ENCODE measurements around the gene TMEM35B. TPM values are rescaled to one million over a fixed set of nuclear protein-coding genes. Genes with fewer than 3 reads are reported as not detected.

TMEM35B gene
- 22.1 and 23.0 TPM in 2 replicates for total RNA-seq

DNA sequence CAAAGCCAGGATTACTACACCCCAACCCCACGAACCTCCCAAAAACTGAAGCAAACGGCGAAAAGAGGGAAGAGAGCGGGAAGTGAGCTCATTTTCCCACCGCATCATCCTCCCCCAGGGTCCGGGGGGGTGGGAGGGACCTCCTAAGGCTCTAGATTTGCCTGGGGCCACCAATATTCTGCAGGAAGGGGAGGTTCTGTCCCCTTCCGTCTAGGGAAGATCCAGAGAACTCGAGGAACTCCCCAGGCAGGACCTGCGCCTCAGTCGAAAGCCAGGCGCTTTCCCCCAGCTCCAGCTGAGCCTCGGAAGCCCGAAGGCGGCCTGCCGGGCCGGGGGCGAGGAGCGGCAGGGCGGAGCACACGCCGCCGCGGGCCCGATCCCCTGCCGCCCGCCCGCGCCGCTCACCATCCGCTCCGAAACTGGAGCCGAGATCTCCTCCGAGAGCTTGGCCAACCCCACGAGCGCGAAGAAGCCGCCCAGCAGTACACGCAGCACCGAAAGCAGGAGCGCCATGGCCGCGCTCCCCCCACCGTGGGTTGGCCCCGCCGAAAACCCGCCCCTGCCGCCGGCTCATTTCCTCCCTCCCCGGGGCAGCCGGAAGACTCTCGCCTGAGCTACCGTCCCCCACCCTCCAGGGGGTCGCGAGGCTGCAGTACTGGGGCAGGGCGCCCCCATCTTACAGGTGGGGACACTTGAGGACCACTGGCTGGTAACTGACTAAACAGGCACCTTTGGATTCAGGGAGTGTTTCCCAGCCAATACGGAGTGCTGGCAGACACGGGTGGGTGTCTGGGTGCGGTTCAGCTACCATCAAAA lies at the start of gene TMEM35B:
Gene TMEM35B, minus strand, starts transcription at position 555 of the 816 bp plus-strand sequence. Its CDS starts 42 bp downstream, at position 513.
- H3K9me3 ChIP-seq (ENCODE audit: low read depth, low read length) = no peaks in the 10 kb centered on the region
- peaks cover 29% of the 10 kb centered on the region for H3K4me1 ChIP-seq (ENCODE audit: insufficient read depth, low read length)
- TF ChIP-seq, protein P1, sequence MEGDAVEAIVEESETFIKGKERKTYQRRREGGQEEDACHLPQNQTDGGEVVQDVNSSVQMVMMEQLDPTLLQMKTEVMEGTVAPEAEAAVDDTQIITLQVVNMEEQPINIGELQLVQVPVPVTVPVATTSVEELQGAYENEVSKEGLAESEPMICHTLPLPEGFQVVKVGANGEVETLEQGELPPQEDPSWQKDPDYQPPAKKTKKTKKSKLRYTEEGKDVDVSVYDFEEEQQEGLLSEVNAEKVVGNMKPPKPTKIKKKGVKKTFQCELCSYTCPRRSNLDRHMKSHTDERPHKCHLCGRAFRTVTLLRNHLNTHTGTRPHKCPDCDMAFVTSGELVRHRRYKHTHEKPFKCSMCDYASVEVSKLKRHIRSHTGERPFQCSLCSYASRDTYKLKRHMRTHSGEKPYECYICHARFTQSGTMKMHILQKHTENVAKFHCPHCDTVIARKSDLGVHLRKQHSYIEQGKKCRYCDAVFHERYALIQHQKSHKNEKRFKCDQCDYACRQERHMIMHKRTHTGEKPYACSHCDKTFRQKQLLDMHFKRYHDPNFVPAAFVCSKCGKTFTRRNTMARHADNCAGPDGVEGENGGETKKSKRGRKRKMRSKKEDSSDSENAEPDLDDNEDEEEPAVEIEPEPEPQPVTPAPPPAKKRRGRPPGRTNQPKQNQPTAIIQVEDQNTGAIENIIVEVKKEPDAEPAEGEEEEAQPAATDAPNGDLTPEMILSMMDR (IDR thresholded peaks at IDR 0.05; ENCODE audit: extremely low read depth, low read depth, low read length) = no peak
- no peaks in the 10 kb centered on the region for H3K27me3 ChIP-seq (ENCODE audit: insufficient read depth, low read length)
- peaks cover 9% of the 10 kb centered on the region for H3K36me3 ChIP-seq (ENCODE audit: insufficient read depth, low read length)
- H2AFZ ChIP-seq (ENCODE audit: low read length) = peak within 1 kb of the TSS; percentile 89
- peak within 1 kb of the TSS; percentile 77 for H3K4me3 ChIP-seq (ENCODE audit: insufficient read depth, low read length)
- peak; percentile 95 for DNase-seq (ENCODE audit: insufficient read length, low spot score, missing footprints)
- peaks cover 11% of the 10 kb centered on the region for H4K20me1 ChIP-seq (ENCODE audit: insufficient read depth, low read length)
- H3K4me2 ChIP-seq (ENCODE audit: insufficient read depth, low read length) = peak within 1 kb of the TSS; percentile 88
- peaks cover 34% of the 10 kb centered on the region for H3K79me2 ChIP-seq (ENCODE audit: insufficient read depth, low read length)
- H3K27ac ChIP-seq (ENCODE audit: low read depth, low read length) = peak within 1 kb of the TSS; percentile 88

DNA sequence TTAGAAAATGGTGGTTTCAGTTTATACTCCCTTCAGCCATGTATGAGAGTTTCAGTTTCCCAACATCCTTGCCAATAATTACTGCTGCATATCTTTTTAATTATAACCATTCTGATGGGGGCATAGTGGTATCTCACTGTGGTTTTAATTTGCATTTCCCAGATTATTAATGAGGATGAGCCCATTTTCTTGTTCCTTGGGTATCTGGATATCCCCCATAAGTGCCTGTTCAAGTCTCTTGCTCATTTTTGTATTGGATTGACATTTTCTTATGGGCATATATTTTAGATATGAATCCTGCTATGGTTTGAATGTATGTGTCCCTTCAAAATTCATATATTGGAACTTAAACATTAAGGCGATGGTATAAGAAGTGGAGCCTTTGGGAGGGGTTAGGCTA lies 48.2 kb upstream of the TMEM35B start:
- no peak overlapping the region for H2AFZ ChIP-seq (ENCODE audit: low read length)
- H3K4me3 ChIP-seq (ENCODE audit: insufficient read depth, low read length) = no peak overlapping the region
- H3K36me3 ChIP-seq (ENCODE audit: insufficient read depth, low read length) = no peaks in the 10 kb centered on the region
- peaks cover 4% of the 10 kb centered on the region for H3K4me1 ChIP-seq (ENCODE audit: insufficient read depth, low read length)
- peaks cover 26% of the 10 kb centered on the region for H3K79me2 ChIP-seq (ENCODE audit: insufficient read depth, low read length)
- H3K4me2 ChIP-seq (ENCODE audit: insufficient read depth, low read length) = no peak overlapping the region
- no peaks in the 10 kb centered on the region for H3K9me3 ChIP-seq (ENCODE audit: low read depth, low read length)
- DNase-seq (ENCODE audit: insufficient read length, low spot score, missing footprints) = no peak
- TF ChIP-seq, protein P1 (IDR thresholded peaks at IDR 0.05; ENCODE audit: extremely low read depth, low read depth, low read length) = no peak
- no peak overlapping the region for H3K27ac ChIP-seq (ENCODE audit: low read depth, low read length)
- H3K27me3 ChIP-seq (ENCODE audit: insufficient read depth, low read length) = no peaks in the 10 kb centered on the region
- no peaks in the 10 kb centered on the region for H4K20me1 ChIP-seq (ENCODE audit: insufficient read depth, low read length)

DNA sequence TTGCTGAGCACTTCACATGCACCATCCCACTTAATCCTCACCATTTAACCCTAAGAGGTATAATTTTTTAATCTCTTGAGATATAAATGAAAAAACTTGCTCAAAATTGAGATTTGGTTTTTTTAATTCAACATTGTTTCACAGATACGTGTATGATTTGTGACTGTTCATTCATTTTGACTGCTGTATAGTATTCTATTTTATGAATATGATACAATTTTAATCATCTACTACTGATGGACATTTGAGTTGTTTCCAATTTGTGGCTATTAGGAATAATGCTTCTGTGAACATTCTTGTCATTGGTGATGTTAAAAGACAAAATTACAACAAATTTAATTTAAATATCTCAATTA lies 47.2 kb upstream of the TMEM35B start:
- TF ChIP-seq, protein P1 (IDR thresholded peaks at IDR 0.05; ENCODE audit: extremely low read depth, low read depth, low read length) = no peak
- Histone ChIP-seq H3K27ac (ENCODE audit: low read depth, low read length) (peak overlapping the region; percentile 92), H3K4me2 (ENCODE audit: insufficient read depth, low read length) (peak overlapping the region; percentile 96), H3K79me2 (ENCODE audit: insufficient read depth, low read length) (peaks cover 34% of the 10 kb centered on the region), H3K9me3 (ENCODE audit: low read depth, low read length) (no peaks in the 10 kb centered on the region), H3K36me3 (ENCODE audit: insufficient read depth, low read length) (no peaks in the 10 kb centered on the region), H4K20me1 (ENCODE audit: insufficient read depth, low read length) (no peaks in the 10 kb centered on the region), H3K4me1 (ENCODE audit: insufficient read depth, low read length) (peaks cover 4% of the 10 kb centered on the region), H2AFZ (ENCODE audit: low read length) (peak overlapping the region; percentile 44), H3K4me3 (ENCODE audit: insufficient read depth, low read length) (peak overlapping the region; percentile 99), H3K27me3 (ENCODE audit: insufficient read depth, low read length) (no peaks in the 10 kb centered on the region)
- no peak for DNase-seq (ENCODE audit: insufficient read length, low spot score, missing footprints)

DNA sequence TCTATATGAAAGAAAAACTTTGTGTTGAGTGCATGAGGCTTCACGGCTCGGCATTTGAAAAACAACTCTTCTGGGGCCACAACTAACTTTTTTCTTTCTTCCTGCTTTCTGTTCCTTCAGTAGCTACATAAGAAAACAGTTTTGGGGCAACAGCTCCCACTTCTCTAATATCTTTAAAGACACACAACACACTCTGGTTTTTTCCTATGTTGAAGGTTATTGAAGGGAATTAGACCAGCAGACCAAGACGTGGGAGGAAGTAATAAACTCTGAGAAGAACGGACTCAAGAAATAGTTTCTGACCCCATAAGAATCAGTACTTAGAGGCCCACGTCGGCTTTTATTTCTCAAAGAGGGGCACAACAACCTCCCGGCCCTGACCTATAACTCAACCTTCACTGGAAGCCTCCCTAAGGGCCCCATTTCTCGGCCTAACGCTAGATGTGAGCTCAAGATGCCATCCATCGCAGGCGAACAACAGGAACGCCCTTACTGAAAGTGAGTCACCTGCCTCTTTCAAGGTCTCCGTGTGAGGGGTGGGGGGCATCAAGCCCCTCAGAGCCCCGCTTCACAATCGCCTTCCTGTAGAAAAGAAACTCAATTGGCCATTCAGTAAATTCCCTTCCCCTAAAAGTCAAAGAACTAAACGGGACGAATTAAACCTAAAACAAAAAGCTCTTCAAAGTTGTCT lies 45.8 kb upstream of the TMEM35B start:
- Histone ChIP-seq H2AFZ (ENCODE audit: low read length) (peak overlapping the region; percentile 98), H3K4me2 (ENCODE audit: insufficient read depth, low read length) (peak overlapping the region; percentile 96), H3K4me3 (ENCODE audit: insufficient read depth, low read length) (peak overlapping the region; percentile 99), H3K9me3 (ENCODE audit: low read depth, low read length) (no peaks in the 10 kb centered on the region), H3K4me1 (ENCODE audit: insufficient read depth, low read length) (peaks cover 4% of the 10 kb centered on the region), H3K27me3 (ENCODE audit: insufficient read depth, low read length) (no peaks in the 10 kb centered on the region), H3K79me2 (ENCODE audit: insufficient read depth, low read length) (peaks cover 45% of the 10 kb centered on the region), H3K36me3 (ENCODE audit: insufficient read depth, low read length) (peaks cover 3% of the 10 kb centered on the region), H4K20me1 (ENCODE audit: insufficient read depth, low read length) (no peaks in the 10 kb centered on the region), H3K27ac (ENCODE audit: low read depth, low read length) (peak overlapping the region; percentile 92)
- TF ChIP-seq, protein P1 (IDR thresholded peaks at IDR 0.05; ENCODE audit: extremely low read depth, low read depth, low read length) = no peak
- DNase-seq (ENCODE audit: insufficient read length, low spot score, missing footprints) = peak; percentile 68
